BLaER1 treated with 17β-estradiol and CSF1 and Interleukin-3, amounts not matched to agents 10 nM and 100 nM (cell line): Measurements from ENCODE around the gene DYNLT3.
A peak's percentile ranks its signal among the peaks of the same experiment; 100 is the strongest.

Experiments
- H3K27ac ChIP-seq, 11 experiments: shearing (Covaris generic); formaldehyde crosslinking; 2 replicates each; pipeline ENCODE4 v1.8.1; 2022
- H3K27me3 ChIP-seq, 11 experiments: shearing (Covaris generic); formaldehyde crosslinking; 2 replicates each; pipeline ENCODE4 v1.8.1; 2022
- H3K36me3 ChIP-seq, 11 experiments: shearing (Covaris generic); formaldehyde crosslinking; 2 replicates each; pipeline ENCODE4 v1.8.1; 2022
- H3K4me1 ChIP-seq, 10 experiments: shearing (Covaris generic); formaldehyde crosslinking; 2 replicates each; pipeline ENCODE4 v1.8.1; 2022
- H3K4me2 ChIP-seq, 11 experiments: shearing (Covaris generic); formaldehyde crosslinking; 2 replicates each; pipeline ENCODE4 v1.8.1; 2022
- H3K4me3 ChIP-seq, 10 experiments: shearing (Covaris generic); formaldehyde crosslinking; 2 replicates each; pipeline ENCODE4 v1.8.1; 2022
- H3K9ac ChIP-seq, 11 experiments: shearing (Covaris generic); formaldehyde crosslinking; 2 replicates each; pipeline ENCODE4 v1.8.1; 2022
- H3K9me3 ChIP-seq, 11 experiments: shearing (Covaris generic); formaldehyde crosslinking; replicated peaks in 1 of 11; 2 replicates each; pipeline ENCODE4 v1.8.1; 2022
- H4K20me1 ChIP-seq, 11 experiments: shearing (Covaris generic); formaldehyde crosslinking; 2 replicates each; pipeline ENCODE4 v1.8.1; 2022
- Cebpa-rat ChIP-seq, 11 experiments: shearing (Covaris generic); IDR thresholded peaks; 2 replicates each; pipeline ENCODE4 v1.8.1; 2022

DYNLT3 gene

GRCh38 chrX:37875675-37876074, 28.3 kb upstream of the DYNLT3 start:
- H3K27ac ChIP-seq: no peak overlapping the region
- no peak overlapping the region for H3K4me3 ChIP-seq
- no peaks in the 10 kb centered on the region for H4K20me1 ChIP-seq
- no peak for TF ChIP-seq Cebpa-rat (IDR thresholded peaks at IDR 0.05)
- H3K9me3 ChIP-seq: no peaks in the 10 kb centered on the region
- no peaks in the 10 kb centered on the region for H3K36me3 ChIP-seq
- H3K4me2 ChIP-seq: no peak overlapping the region
- no peaks in the 10 kb centered on the region for H3K27me3 ChIP-seq
- no peak overlapping the region for H3K9ac ChIP-seq
- H3K4me1 ChIP-seq: peaks cover 0 to 10% (median 0%) of the 10 kb centered on the region in 10 experiments; a peak in 3 of 20 replicates

DNA sequence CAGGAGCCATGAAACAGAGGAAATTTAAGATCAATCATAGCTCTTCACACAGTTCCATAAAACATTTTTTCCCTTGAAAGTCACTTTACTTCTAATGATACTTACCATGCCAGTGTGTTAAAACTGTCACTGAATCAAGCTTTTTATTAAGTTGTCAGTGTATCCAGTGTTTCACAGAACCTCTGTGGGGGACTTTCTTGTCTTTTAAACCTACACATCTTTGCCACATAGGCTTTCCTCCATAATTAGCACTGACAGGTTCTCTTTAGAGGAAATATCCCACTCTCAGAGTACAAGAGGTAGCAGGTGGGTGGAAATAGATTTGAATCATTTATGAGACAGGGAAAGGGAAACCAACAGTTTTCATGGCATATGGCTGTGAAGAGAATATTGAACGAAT, 25.8 kb upstream of the DYNLT3 start:
- Histone ChIP-seq H3K9ac (no peak overlapping the region), H3K27ac (no peak overlapping the region), H3K4me1 (peaks cover 0 to 10% (median 3%) of the 10 kb centered on the region in 10 experiments; a peak in 6 of 20 replicates), H3K9me3 (peaks cover 0 to 10% (median 4%) of the 10 kb centered on the region in 11 experiments; a peak in 4 of 22 replicates), H3K27me3 (no peaks in the 10 kb centered on the region), H3K4me3 (no peak overlapping the region), H3K36me3 (no peaks in the 10 kb centered on the region), H4K20me1 (no peaks in the 10 kb centered on the region), H3K4me2 (no peak overlapping the region)
- no peak for TF ChIP-seq Cebpa-rat (IDR thresholded peaks at IDR 0.05)

- no peaks in the 10 kb centered on the region for H4K20me1 ChIP-seq
- no peak overlapping the region for H3K9ac ChIP-seq
- no peaks in the 10 kb centered on the region for H3K36me3 ChIP-seq
- H3K4me2 ChIP-seq: no peak overlapping the region
- H3K27ac ChIP-seq: no peak overlapping the region
- H3K4me1 ChIP-seq: peaks cover 0 to 14% (median 6%) of the 10 kb centered on the region in 10 experiments; a peak in 8 of 20 replicates
- no peaks in the 10 kb centered on the region for H3K27me3 ChIP-seq
- H3K4me3 ChIP-seq: no peak overlapping the region
- no peak for TF ChIP-seq Cebpa-rat (IDR thresholded peaks at IDR 0.05)
- H3K9me3 ChIP-seq: peaks cover 6 to 18% (median 12%) of the 10 kb centered on the region in 11 experiments; a peak in 21 of 22 replicates
Measured at GRCh38 chrX:37872303-37872655, 24.9 kb upstream of the DYNLT3 start.

DNA sequence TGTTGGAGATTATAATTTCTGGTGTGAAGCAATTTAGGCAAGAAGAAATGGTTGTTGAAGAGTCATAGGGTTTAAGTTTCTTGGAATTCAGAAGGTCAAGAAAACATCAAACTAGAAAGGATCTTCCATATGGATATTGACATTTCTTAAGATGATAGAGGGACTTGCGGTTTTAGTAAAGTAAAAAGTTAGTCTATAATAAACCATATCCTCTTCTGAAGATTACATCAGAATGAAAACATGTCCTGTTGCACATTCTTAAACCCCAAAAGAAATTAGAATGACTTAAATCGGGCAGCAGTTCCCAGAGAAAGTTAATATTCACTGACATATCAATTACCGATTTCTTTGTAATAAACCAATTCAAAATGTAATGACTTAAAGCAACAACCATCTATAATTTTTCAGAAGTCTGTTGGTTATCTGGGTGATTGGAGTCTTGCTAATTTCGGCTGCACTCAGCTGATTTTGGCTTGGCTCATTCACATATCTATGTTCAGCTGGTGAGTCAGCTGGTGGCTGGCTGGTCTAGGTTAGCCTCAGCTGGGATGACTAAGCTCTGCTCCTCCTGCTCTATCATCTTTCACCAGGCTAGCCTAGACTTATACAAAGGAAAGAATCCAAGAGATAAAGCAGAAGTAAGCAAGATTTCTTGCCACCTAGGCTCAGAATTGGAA, 24.4 kb upstream of the DYNLT3 start:
- Histone ChIP-seq H3K4me3 (no peak overlapping the region), H4K20me1 (no peaks in the 10 kb centered on the region), H3K9me3 (peaks cover 11 to 23% (median 16%) of the 10 kb centered on the region in 11 experiments; a peak in 21 of 22 replicates), H3K27me3 (no peaks in the 10 kb centered on the region), H3K4me1 (peaks cover 0 to 14% (median 6%) of the 10 kb centered on the region in 10 experiments; a peak in 8 of 20 replicates), H3K4me2 (no peak overlapping the region; a peak in 1 of 22 replicates), H3K27ac (no peak overlapping the region), H3K9ac (no peak overlapping the region), H3K36me3 (no peaks in the 10 kb centered on the region)
- no peak for TF ChIP-seq Cebpa-rat (IDR thresholded peaks at IDR 0.05)

DNA sequence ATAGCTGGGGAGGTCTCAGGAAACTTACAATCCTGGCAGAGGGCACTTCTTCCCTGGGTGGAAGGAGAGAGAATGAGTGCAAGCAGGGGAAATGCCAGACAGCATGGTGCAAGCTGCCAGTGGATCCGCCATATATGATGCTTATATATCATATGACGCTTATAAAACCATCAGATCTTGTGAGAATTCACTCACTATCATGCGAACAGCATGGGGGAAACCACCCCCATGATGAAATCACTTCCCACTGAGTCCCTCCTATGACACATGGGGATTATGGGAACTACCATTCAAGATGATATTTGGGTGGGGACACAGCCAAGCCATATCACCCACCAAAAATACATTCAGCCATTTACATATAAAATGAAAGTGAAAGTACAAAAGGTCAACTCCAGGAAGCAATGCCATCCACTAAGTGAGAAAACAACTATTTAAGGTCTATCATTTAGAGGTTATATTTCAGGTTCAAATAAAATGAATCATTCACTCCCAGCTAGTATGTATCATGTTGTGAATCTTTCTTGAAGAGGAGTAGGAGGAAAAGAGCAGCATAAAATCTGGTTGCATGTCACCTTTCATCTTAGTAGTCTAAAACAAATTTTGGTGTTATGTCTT, 20.3 kb upstream of the DYNLT3 start:
- Histone ChIP-seq H3K4me3 (no peak overlapping the region; a peak in 1 of 20 replicates), H3K4me2 (peak overlapping the region in 1 of 11 experiments; percentile 17; a peak in 2 of 22 replicates), H3K9ac (no peak overlapping the region), H3K27me3 (no peaks in the 10 kb centered on the region), H3K4me1 (peaks cover 0 to 14% (median 6%) of the 10 kb centered on the region in 10 experiments; a peak in 8 of 20 replicates), H4K20me1 (no peaks in the 10 kb centered on the region), H3K9me3 (peaks cover 25 to 38% (median 31%) of the 10 kb centered on the region in 11 experiments), H3K36me3 (no peaks in the 10 kb centered on the region), H3K27ac (no peak overlapping the region)
- TF ChIP-seq Cebpa-rat (IDR thresholded peaks at IDR 0.05): no peak

- H3K27me3 ChIP-seq: no peaks in the 10 kb centered on the region
- no peak for TF ChIP-seq Cebpa-rat (IDR thresholded peaks at IDR 0.05)
- H3K4me2 ChIP-seq: no peak overlapping the region
- H3K9ac ChIP-seq: no peak overlapping the region
- no peak overlapping the region for H3K4me3 ChIP-seq
- H3K36me3 ChIP-seq: no peaks in the 10 kb centered on the region
- H3K27ac ChIP-seq: no peak overlapping the region
- no peaks in the 10 kb centered on the region for H4K20me1 ChIP-seq
- H3K4me1 ChIP-seq: peaks cover 0 to 10% (median under 1%) of the 10 kb centered on the region in 10 experiments; a peak in 5 of 20 replicates
- peaks cover 24 to 35% (median 27%) of the 10 kb centered on the region in 11 experiments for H3K9me3 ChIP-seq
Measured at GRCh38 chrX:37863728-37864127, 16.4 kb upstream of the DYNLT3 start.

DNA sequence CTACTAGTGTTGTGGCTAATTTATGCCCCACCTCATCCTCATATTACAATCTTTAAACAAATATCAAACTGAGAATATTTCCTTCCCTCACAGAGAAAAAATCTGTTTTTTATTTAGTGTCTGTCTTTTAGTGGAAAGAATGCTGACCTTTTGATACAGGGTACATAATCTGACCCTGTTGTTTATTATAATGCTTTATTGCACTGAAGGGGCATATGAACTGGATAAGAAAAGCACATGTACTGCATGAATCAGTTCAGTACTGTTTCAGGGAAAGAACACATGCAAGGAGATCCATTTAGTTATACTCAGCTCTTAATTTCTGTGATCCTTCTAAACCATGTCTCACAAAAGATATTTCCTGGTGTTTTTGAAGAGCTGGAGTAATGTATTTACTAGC, 15.5 kb upstream of the DYNLT3 start:
- no peak overlapping the region for H3K4me2 ChIP-seq
- H3K4me1 ChIP-seq: peaks cover 0 to 5% (median 0%) of the 10 kb centered on the region in 10 experiments; a peak in 3 of 20 replicates
- no peak for TF ChIP-seq Cebpa-rat (IDR thresholded peaks at IDR 0.05)
- no peak overlapping the region for H3K4me3 ChIP-seq
- no peak overlapping the region for H3K27ac ChIP-seq
- peaks cover 20 to 27% (median 25%) of the 10 kb centered on the region in 11 experiments for H3K9me3 ChIP-seq
- H3K9ac ChIP-seq: no peak overlapping the region
- no peaks in the 10 kb centered on the region for H3K36me3 ChIP-seq
- H4K20me1 ChIP-seq: no peaks in the 10 kb centered on the region
- no peaks in the 10 kb centered on the region for H3K27me3 ChIP-seq

- Histone ChIP-seq H3K27ac (no peak overlapping the region), H3K9me3 (peaks cover 0 to 9% (median 4%) of the 10 kb centered on the region in 11 experiments; a peak in 13 of 22 replicates), H3K9ac (no peak overlapping the region), H3K27me3 (no peaks in the 10 kb centered on the region), H3K4me1 (no peaks in the 10 kb centered on the region), H4K20me1 (no peaks in the 10 kb centered on the region), H3K4me3 (no peak overlapping the region), H3K4me2 (no peak overlapping the region), H3K36me3 (no peaks in the 10 kb centered on the region)
- no peak for TF ChIP-seq Cebpa-rat (IDR thresholded peaks at IDR 0.05)
Measured at GRCh38 chrX:37860721-37861120, 13.3 kb upstream of the DYNLT3 start.

- H3K27ac ChIP-seq: no peak overlapping the region
- H3K27me3 ChIP-seq: no peaks in the 10 kb centered on the region
- H3K4me3 ChIP-seq: no peak overlapping the region
- no peak overlapping the region for H3K4me2 ChIP-seq
- no peak overlapping the region for H3K9ac ChIP-seq
- no peak for TF ChIP-seq Cebpa-rat (IDR thresholded peaks at IDR 0.05)
- H4K20me1 ChIP-seq: no peaks in the 10 kb centered on the region
- H3K4me1 ChIP-seq: no peaks in the 10 kb centered on the region
- peaks cover 0 to 12% (median 3%) of the 10 kb centered on the region in 11 experiments; a peak in 5 of 22 replicates for H3K9me3 ChIP-seq
- no peaks in the 10 kb centered on the region for H3K36me3 ChIP-seq
Measured at GRCh38 chrX:37854748-37855147, 7.4 kb upstream of the DYNLT3 start.
